Measurements from ENCODE around the gene TAF6. TPM values are rescaled to one million over a fixed set of nuclear protein-coding genes. Genes with fewer than 3 reads are reported as not detected.

The TAF6 gene
- total RNA-seq, 1 experiment from 2014 or later: 87.1 TPM

DNA sequence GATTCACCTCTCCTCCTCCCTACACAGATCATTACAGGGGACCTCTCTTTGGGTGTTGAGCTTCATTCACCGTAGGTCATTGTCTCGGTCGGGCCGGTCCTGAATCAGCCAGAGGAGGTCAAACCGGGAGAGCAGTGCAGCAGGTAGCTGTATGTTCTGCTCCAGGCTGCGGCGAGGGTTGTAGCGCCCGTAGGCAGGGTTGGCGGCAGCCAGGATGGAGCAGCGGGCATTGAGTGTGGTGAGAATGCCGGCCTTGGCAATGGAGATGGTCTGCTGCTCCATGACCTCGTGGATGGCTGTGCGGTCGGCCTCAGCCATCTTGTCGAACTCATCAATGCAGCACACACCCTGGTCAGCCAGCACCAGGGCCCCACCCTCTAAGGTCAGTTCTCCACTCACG, 23.5 kb downstream of the TAF6 start:
- peaks cover 5% of the 10 kb centered on the region; the same call in 1 of the 2 replicates for H3K79me2 ChIP-seq (ENCODE audit: insufficient read depth, low read length)

More for the DNA sequence above, 23.5 kb downstream of the TAF6 start:
- Histone ChIP-seq H3K79me1 (ENCODE audit: insufficient read depth, low read depth, low read length, poor library complexity, severe bottlenecking) (peaks cover 3% of the 10 kb centered on the region), H4K8ac (replicated peaks; ENCODE audit: insufficient read length, low read depth, low read length) (no peak overlapping the region), H2BK20ac (ENCODE audit: low read depth, low read length, poor library complexity, severe bottlenecking) (no peak overlapping the region), H3K27me3 (ENCODE audit: insufficient read depth, low read length) (no peaks in the 10 kb centered on the region), H3K9ac (ENCODE audit: extremely low read depth, insufficient read length, low read length) (no peak overlapping the region), H3K4ac (ENCODE audit: low read depth, low read length) (no peak overlapping the region), H3K14ac (ENCODE audit: insufficient read depth, low read length) (no peak overlapping the region), H3K56ac (ENCODE audit: insufficient read length, low read depth, low read length) (no peak overlapping the region), H3K18ac (ENCODE audit: insufficient read length, low read depth, low read length) (no peak overlapping the region), H2BK5ac (ENCODE audit: insufficient read length, low read length) (no peak overlapping the region), H4K20me1 (ENCODE audit: control insufficient read depth, insufficient read depth, insufficient read length) (no peaks in the 10 kb centered on the region), H3K4me1 (ENCODE audit: insufficient read depth, low read length) (no peaks in the 10 kb centered on the region), H2BK12ac (ENCODE audit: insufficient read length, low read depth, low read length) (no peak overlapping the region), H3K27ac (ENCODE audit: insufficient read length, low read depth, low read length) (no peak overlapping the region), H2BK15ac (ENCODE audit: low read depth, low read length) (no peak overlapping the region), H3T11ph (ENCODE audit: low read length) (no peak overlapping the region), H3K9me3 (ENCODE audit: control insufficient read depth, low read depth, low read length) (no peaks in the 10 kb centered on the region), H3K4me2 (ENCODE audit: insufficient read depth, insufficient read length, low read length) (no peak overlapping the region), H2AFZ (ENCODE audit: low read length) (no peak overlapping the region), H2BK120ac (ENCODE audit: low read depth, low read length, poor library complexity, severe bottlenecking) (no peak overlapping the region), H3K23me2 (ENCODE audit: insufficient read length, low read depth, low read length, poor library complexity, severe bottlenecking) (no peaks in the 10 kb centered on the region), H4K91ac (ENCODE audit: insufficient read length, low read depth, low read length) (no peak overlapping the region), H4K5ac (ENCODE audit: insufficient read length, low read depth, low read length) (no peak overlapping the region), H2AK5ac (ENCODE audit: insufficient read length, low read length) (no peak overlapping the region), H3K23ac (ENCODE audit: insufficient read length, low read depth, low read length) (no peak overlapping the region)
- Mint-ChIP-seq H3K36me3 (ENCODE audit: insufficient read depth in 1 of 3, low read depth in 3 of 3) (peaks cover 92 to 99% (median 97%) of the 10 kb centered on the region in 3 experiments), H3K27me3 (ENCODE audit: low read depth) (peaks cover 2% of the 10 kb centered on the region; the same call in 1 of the 2 replicates), H3K9me3 (peaks cover 0 to 3% of the 10 kb centered on the region in 2 experiments; a peak in 1 of 5 replicates), H3K4me3 (peak overlapping the region in 1 of 2 experiments; percentile 53; a peak in 1 of 5 replicates), H3K4me1 (peaks cover 17 to 28% of the 10 kb centered on the region in 2 experiments), H3K27ac (peak overlapping the region in 2 of 3 experiments; percentile 92 to 94; a peak in 4 of 7 replicates)
- no CpG with 5 or more reads among the region's 17 CpGs for WGBS (ENCODE audit: extremely low coverage, insufficient read length, low lambda C conversion rate)
- TF ChIP-seq, protein P1, sequence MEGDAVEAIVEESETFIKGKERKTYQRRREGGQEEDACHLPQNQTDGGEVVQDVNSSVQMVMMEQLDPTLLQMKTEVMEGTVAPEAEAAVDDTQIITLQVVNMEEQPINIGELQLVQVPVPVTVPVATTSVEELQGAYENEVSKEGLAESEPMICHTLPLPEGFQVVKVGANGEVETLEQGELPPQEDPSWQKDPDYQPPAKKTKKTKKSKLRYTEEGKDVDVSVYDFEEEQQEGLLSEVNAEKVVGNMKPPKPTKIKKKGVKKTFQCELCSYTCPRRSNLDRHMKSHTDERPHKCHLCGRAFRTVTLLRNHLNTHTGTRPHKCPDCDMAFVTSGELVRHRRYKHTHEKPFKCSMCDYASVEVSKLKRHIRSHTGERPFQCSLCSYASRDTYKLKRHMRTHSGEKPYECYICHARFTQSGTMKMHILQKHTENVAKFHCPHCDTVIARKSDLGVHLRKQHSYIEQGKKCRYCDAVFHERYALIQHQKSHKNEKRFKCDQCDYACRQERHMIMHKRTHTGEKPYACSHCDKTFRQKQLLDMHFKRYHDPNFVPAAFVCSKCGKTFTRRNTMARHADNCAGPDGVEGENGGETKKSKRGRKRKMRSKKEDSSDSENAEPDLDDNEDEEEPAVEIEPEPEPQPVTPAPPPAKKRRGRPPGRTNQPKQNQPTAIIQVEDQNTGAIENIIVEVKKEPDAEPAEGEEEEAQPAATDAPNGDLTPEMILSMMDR (conservative IDR thresholded peaks at IDR 0.05): no peak
- DNase-seq: no peak
